Suppressor macrophage treated with lipopolysaccharide for 1 hour (primary cell): ENCODE data around the gene TNFRSF25.
A peak's percentile ranks its signal among the peaks of the same experiment; 100 is the strongest.
"Not testable (repeated sequence)": the region's sequence is repeated elsewhere in the genome, so short reads cannot be mapped to it uniquely, and the experiment has no call there.

Experiments used
- DNase-seq, 3 donors: peaks; one replicate each; pipeline ENCODE4 v3.0.0-alpha.2; 2020 to 2022

The TNFRSF25 gene

GRCh38 chr1:6501279-6501813 is 35.4 kb upstream of the TNFRSF25 start:
- DNase-seq: no peak

GRCh38 chr1:6500544-6501278 is 34.7 kb upstream of the TNFRSF25 start:
- DNase-seq: no peak

GRCh38 chr1:6499296-6499695 is 33.3 kb upstream of the TNFRSF25 start:
- no peak for DNase-seq

GRCh38 chr1:6498576-6499111 is 32.7 kb upstream of the TNFRSF25 start:
- DNase-seq: peak in 1 of 3 donors; percentile 25

GRCh38 chr1:6497867-6498575 is 32.0 kb upstream of the TNFRSF25 start:
- no peak for DNase-seq

- DNase-seq: peak in 1 of 3 donors; percentile 36
These were observed 31.4 kb upstream of the TNFRSF25 start for GRCh38 chr1:6497215-6497866.

GRCh38 chr1:6496890-6497214 is 30.9 kb upstream of the TNFRSF25 start:
- DNase-seq: no peak

- DNase-seq: no peak
These were observed 30.4 kb upstream of the TNFRSF25 start for GRCh38 chr1:6496365-6496721.

- DNase-seq: no peak
These were observed 29.8 kb upstream of the TNFRSF25 start for GRCh38 chr1:6495540-6496364.

- no peak for DNase-seq
These were observed 29.1 kb upstream of the TNFRSF25 start for GRCh38 chr1:6495041-6495441.

- DNase-seq: no peak
These were observed 28.7 kb upstream of the TNFRSF25 start for GRCh38 chr1:6494627-6495026.

- DNase-seq: not testable (repeated sequence)
These were observed 27.9 kb upstream of the TNFRSF25 start for GRCh38 chr1:6493834-6494223.

- DNase-seq: no peak
These were observed 26.0 kb upstream of the TNFRSF25 start for GRCh38 chr1:6491966-6492365.

- no peak for DNase-seq
These were observed 25.5 kb upstream of the TNFRSF25 start, which contains the start of gene PLEKHG5 for GRCh38 chr1:6491480-6491962. Gene PLEKHG5 (minus strand): TSS chr1:6491667. CDS start chr1:6477571, 14,096 bp downstream.

GRCh38 chr1:6491081-6491449 is 25.1 kb upstream of the TNFRSF25 start:
- no peak for DNase-seq

- peak in 2 of 3 donors; percentile 18 to 38 for DNase-seq
These were observed 24.5 kb upstream of the TNFRSF25 start for GRCh38 chr1:6490181-6491080.

- DNase-seq: peak; percentile 78 to 89 (median 82)
These were observed 23.8 kb upstream of the TNFRSF25 start for GRCh38 chr1:6489799-6490180.

GRCh38 chr1:6489383-6489765 is 23.4 kb upstream of the TNFRSF25 start:
- DNase-seq: no peak

- no peak for DNase-seq
These were observed 22.8 kb upstream of the TNFRSF25 start for GRCh38 chr1:6488602-6489382.

GRCh38 chr1:6487804-6488484 is 22.0 kb upstream of the TNFRSF25 start:
- no peak for DNase-seq
